Smooth muscle cell (in vitro differentiated cells): ENCODE measurements around the gene IGFBP2. TPM values are rescaled to one million over a fixed set of nuclear protein-coding genes. Genes with fewer than 3 reads are reported as not detected.
A peak's percentile ranks its signal among the peaks of the same experiment; 100 is the strongest.

Experiments
- DNase-seq: peaks from one replicate; lab custom pipeline; 2025; ENCODE audit not compliant: unreplicated experiment; lab: John Stamatoyannopoulos, UW
- H2AFZ ChIP-seq: fragments of 200-600 bp; sonication (generic); 2 replicates; pipeline ENCODE4 v1.6.0; 2016; ENCODE audit warnings: antibody characterized with exemption, low read depth, mild to moderate bottlenecking
- H3F3A ChIP-seq: fragments of 200-600 bp; sonication (generic); 2 replicates; pipeline ENCODE4 v1.6.0; 2017; ENCODE audit warnings: antibody characterized with exemption, low read depth
- H3K27ac ChIP-seq: fragments of 200-600 bp; sonication (generic); 2 replicates; pipeline ENCODE4 v1.5.1; 2016; ENCODE audit warnings: low read depth, mild to moderate bottlenecking
- H3K27me3 ChIP-seq: fragments of 200-600 bp; sonication (generic); 2 replicates; pipeline ENCODE4 v1.6.1; 2016; ENCODE audit warnings: low read depth, mild to moderate bottlenecking
- H3K36me3 ChIP-seq: fragments of 200-600 bp; sonication (generic); 2 replicates; pipeline ENCODE4 v1.5.1; 2016; ENCODE audit warnings: low read depth
- H3K4me1 ChIP-seq: fragments of 200-600 bp; sonication (generic); 2 replicates; pipeline ENCODE4 v1.5.1; 2016; ENCODE audit warnings: low read depth
- H3K4me2 ChIP-seq: fragments of 200-600 bp; sonication (generic); 2 replicates; pipeline ENCODE4 v1.6.0; 2016; ENCODE audit warnings: mild to moderate bottlenecking
- H3K4me3 ChIP-seq: fragments of 200-600 bp; sonication (generic); 2 replicates; pipeline ENCODE4 v1.5.1; 2016; ENCODE audit warnings: mild to moderate bottlenecking
- H3K79me2 ChIP-seq: fragments of 200-600 bp; sonication (generic); 2 replicates; pipeline ENCODE4 v1.6.0; 2016; ENCODE audit warnings: low read depth, mild to moderate bottlenecking
- H3K9ac ChIP-seq: fragments of 200-600 bp; sonication (generic); 2 replicates; pipeline ENCODE4 v1.6.0; 2016; ENCODE audit warnings: low read depth
- H3K9me3 ChIP-seq: fragments of 200-600 bp; sonication (generic); replicated peaks from 2 replicates; pipeline ENCODE4 v1.5.1; 2016; ENCODE audit warnings: low read depth
- H4K20me1 ChIP-seq: fragments of 200-600 bp; sonication (generic); 2 replicates; pipeline ENCODE4 v1.6.0; 2016; ENCODE audit warnings: low read depth
- WGBS: methylation state at CpG from one replicate; pipeline ENCODE4 v1.1.7; 2016; ENCODE audit warnings: low lambda C conversion rate; 5-methylcytosine and 5-hydroxymethylcytosine counted together
- polyA plus RNA-seq: library from polyadenylated mRNA; unstranded; fragments of >200 nt; fragmentation: Nextera tagmentation; extraction: Ambion mirVana; gene quantifications from 2 replicates; pipeline ENCODE4 v1.2.1, GENCODE V29; 2016
- total RNA-seq: library from RNA; depleted of rRNA; stranded (reverse); fragments of >200 nt; gene quantifications from 2 replicates; pipeline ENCODE4 v1.2.3, GENCODE V29; 2014
- TF ChIP-seq, protein P1 (sequence below): fragments of 200-600 bp; sonication (generic); IDR thresholded peaks from 2 replicates; pipeline ENCODE4 v1.5.1; 2017; ENCODE audit warnings: borderline replicate concordance, mild to moderate bottlenecking, antibody characterized with exemption; ENCODE audit not compliant: insufficient read depth, poor library complexity, severe bottlenecking

The IGFBP2 gene
- total and polyA plus RNA-seq, 2 experiments from 2014 or later, result 143 to 225 TPM

- Histone ChIP-seq H3K4me3 (no peak overlapping the region), H3K9me3 (no peaks in the 10 kb centered on the region), H3F3A (peaks cover 6% of the 10 kb centered on the region), H3K4me1 (peaks cover 14% of the 10 kb centered on the region), H3K27ac (no peak overlapping the region), H3K79me2 (no peaks in the 10 kb centered on the region), H3K9ac (no peak overlapping the region), H3K4me2 (no peak overlapping the region), H3K36me3 (no peaks in the 10 kb centered on the region), H2AFZ (no peak overlapping the region), H4K20me1 (no peaks in the 10 kb centered on the region), H3K27me3 (no peaks in the 10 kb centered on the region)
- TF ChIP-seq, protein P1, sequence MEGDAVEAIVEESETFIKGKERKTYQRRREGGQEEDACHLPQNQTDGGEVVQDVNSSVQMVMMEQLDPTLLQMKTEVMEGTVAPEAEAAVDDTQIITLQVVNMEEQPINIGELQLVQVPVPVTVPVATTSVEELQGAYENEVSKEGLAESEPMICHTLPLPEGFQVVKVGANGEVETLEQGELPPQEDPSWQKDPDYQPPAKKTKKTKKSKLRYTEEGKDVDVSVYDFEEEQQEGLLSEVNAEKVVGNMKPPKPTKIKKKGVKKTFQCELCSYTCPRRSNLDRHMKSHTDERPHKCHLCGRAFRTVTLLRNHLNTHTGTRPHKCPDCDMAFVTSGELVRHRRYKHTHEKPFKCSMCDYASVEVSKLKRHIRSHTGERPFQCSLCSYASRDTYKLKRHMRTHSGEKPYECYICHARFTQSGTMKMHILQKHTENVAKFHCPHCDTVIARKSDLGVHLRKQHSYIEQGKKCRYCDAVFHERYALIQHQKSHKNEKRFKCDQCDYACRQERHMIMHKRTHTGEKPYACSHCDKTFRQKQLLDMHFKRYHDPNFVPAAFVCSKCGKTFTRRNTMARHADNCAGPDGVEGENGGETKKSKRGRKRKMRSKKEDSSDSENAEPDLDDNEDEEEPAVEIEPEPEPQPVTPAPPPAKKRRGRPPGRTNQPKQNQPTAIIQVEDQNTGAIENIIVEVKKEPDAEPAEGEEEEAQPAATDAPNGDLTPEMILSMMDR, result no peak
- DNase-seq, result no peak
- WGBS, result 96% methylated on average over 17 of the region's 18 CpGs
Measured at GRCh38 chr2:216663846-216664245, 30.6 kb downstream of the IGFBP2 start.

- Histone ChIP-seq H3K4me2 (peak overlapping the region; percentile 73), H2AFZ (no peak overlapping the region), H3K27me3 (no peaks in the 10 kb centered on the region), H3K27ac (peak overlapping the region; percentile 45), H3K79me2 (no peaks in the 10 kb centered on the region), H3K4me1 (peaks cover 14% of the 10 kb centered on the region), H3K36me3 (no peaks in the 10 kb centered on the region), H3K4me3 (no peak overlapping the region), H3K9me3 (no peaks in the 10 kb centered on the region), H4K20me1 (no peaks in the 10 kb centered on the region), H3F3A (peaks cover 6% of the 10 kb centered on the region), H3K9ac (no peak overlapping the region)
- WGBS, result 6% methylated on average over 6 of the region's 6 CpGs
- TF ChIP-seq, protein P1, result peak; percentile 21
- no peak for DNase-seq
Measured at GRCh38 chr2:216664593-216665034, 31.4 kb downstream of the IGFBP2 start.

DNA sequence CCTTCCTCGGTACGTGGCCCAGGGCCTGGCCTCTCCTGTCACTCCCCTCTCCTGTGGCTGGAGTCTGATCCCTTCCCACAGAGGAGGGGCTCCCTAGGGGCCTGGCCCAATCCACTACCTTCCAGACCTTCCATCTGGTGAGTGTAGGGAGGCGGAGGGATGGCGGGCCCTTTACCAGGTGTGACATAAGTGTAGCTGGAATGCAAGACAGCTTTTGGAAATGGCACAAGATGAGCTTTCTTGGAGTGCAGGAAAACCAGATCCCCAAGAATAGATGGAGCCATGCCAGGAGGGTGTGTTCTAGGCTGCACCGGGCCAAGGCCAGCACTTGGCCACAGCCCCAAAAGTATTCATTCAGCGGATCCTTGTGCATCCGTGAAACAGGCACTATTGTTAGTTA is 32.0 kb downstream of the IGFBP2 start:
- no peak overlapping the region for H2AFZ ChIP-seq

GRCh38 chr2:216665717-216666116 is 32.5 kb downstream of the IGFBP2 start:
- H3K36me3 ChIP-seq, result no peaks in the 10 kb centered on the region
- 23% methylated on average over 12 of the region's 12 CpGs for WGBS
- TF ChIP-seq, protein P1, result no peak
- no peaks in the 10 kb centered on the region for H3K9me3 ChIP-seq
- H3K27me3 ChIP-seq, result no peaks in the 10 kb centered on the region
- H3F3A ChIP-seq, result peaks cover 6% of the 10 kb centered on the region
- H2AFZ ChIP-seq, result peak overlapping the region; percentile 14
- H3K4me1 ChIP-seq, result peaks cover 14% of the 10 kb centered on the region
- H3K79me2 ChIP-seq, result no peaks in the 10 kb centered on the region
- peak overlapping the region; percentile 45 for H3K27ac ChIP-seq
- no peak overlapping the region for H3K9ac ChIP-seq
- H3K4me3 ChIP-seq, result no peak overlapping the region
- DNase-seq, result no peak
- H3K4me2 ChIP-seq, result peak overlapping the region; percentile 73
- H4K20me1 ChIP-seq, result no peaks in the 10 kb centered on the region

More for the DNA sequence above, 32.0 kb downstream of the IGFBP2 start:
- no peaks in the 10 kb centered on the region for H4K20me1 ChIP-seq
- peaks cover 14% of the 10 kb centered on the region for H3K4me1 ChIP-seq
- TF ChIP-seq, protein P1, result no peak
- no peaks in the 10 kb centered on the region for H3K79me2 ChIP-seq
- no peak overlapping the region for H3K9ac ChIP-seq
- DNase-seq, result no peak
- H3K36me3 ChIP-seq, result no peaks in the 10 kb centered on the region
- H3K27ac ChIP-seq, result peak overlapping the region; percentile 45
- no peaks in the 10 kb centered on the region for H3K9me3 ChIP-seq
- peak overlapping the region; percentile 73 for H3K4me2 ChIP-seq
- H3K4me3 ChIP-seq, result no peak overlapping the region
- peaks cover 6% of the 10 kb centered on the region for H3F3A ChIP-seq
- WGBS, result 58% methylated on average over 7 of the region's 7 CpGs
- no peaks in the 10 kb centered on the region for H3K27me3 ChIP-seq
